Stimulated activated CD8-positive, alpha-beta memory T cell treated with anti-CD3 and anti-CD28 coated beads, Interleukin-7, amount 100 ng/mL, for 4 hours (primary cell): Measurements from ENCODE around the gene FNDC3B.
"Not testable (repeated sequence)": the region's sequence is repeated elsewhere in the genome, so short reads cannot be mapped to it uniquely, and the experiment has no call there.

ENCODE experiments used
- DNase-seq, 2 donors: peaks; one replicate each; pipeline ENCODE4 v3.0.0-alpha.2; 2020; ENCODE audit warnings: low read depth in 2 of 2

The FNDC3B gene

DNA sequence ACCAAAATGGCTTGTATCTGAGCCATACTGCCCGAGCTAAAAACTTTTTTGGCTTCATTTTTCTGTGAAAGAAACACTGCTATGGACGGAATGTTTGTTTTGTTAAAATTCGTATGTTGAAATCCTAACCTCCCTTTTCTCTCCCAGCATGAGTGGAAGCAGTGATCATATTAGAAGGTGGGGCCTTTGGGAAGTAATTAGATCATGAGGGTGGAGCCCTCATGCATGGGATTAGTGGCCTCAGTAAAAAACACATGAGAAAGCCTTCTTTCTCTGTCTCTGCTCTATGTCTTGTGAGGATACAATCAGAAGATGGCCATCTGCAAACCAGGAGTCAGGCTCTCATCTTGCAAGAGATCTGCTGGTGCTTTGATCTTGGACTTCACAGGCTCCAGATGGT, 7.4 kb upstream of the FNDC3B start:
- no peak for DNase-seq

DNA sequence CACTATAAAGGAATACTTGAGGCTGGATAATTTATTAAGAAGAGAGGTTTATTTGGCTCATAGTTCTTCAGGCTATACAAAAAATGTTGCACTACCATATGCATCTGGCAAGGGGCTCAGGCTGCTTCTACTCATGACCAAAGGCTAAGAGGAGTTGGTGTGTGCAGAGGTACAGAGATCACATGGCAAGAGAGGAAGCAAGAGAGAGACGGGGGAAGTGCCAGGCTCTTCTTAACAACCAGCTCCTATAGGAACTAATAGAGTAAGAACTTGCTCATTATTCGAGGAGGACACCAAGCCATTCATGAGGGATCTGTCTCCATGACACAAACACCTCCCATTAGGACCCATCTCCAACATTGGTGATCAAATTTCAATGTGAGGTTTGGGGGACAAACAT, 6.0 kb upstream of the FNDC3B start:
- DNase-seq: no peak

- no peak for DNase-seq
These were observed 4.3 kb upstream of the FNDC3B start for GRCh38 chr3:172034786-172035685.

DNA sequence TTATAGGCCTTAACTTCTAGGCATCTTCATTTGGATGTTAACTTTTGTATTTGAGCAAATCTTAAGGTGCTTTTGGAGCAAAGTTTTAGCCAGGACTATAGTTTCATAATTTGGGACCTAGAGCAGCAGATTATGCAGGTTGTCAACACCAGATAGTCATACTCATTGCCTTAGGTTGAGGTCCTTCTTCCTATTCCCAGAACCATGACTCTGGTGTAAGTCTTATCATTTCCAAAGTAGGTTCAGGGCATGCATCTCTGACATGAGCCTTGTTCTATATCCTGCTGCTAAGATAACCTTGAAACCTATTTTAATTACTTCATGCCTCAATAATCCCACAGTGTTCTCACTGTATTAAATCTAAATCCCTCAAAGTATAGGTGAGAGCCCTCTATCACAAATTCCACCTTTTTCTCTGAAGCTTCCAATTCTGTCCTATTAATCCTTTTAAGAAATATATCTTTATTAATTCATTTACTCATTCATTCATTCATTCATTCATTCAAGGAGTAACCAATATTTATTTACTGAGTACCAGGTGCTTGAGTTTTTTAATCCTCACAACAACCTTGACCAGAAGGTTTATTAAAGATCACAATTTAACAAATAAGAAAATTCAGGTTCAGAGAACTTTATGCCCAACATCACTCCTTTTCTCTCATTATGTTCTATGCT, 2.7 kb upstream of the FNDC3B start:
- DNase-seq: no peak

- DNase-seq: no peak
These were observed 461 bp upstream of the FNDC3B start for GRCh38 chr3:172038798-172039435.

GRCh38 chr3:172040078-172040980, 951 bp downstream of the FNDC3B start:
- DNase-seq: peak in 1 of 2 donors; percentile 43

DNA sequence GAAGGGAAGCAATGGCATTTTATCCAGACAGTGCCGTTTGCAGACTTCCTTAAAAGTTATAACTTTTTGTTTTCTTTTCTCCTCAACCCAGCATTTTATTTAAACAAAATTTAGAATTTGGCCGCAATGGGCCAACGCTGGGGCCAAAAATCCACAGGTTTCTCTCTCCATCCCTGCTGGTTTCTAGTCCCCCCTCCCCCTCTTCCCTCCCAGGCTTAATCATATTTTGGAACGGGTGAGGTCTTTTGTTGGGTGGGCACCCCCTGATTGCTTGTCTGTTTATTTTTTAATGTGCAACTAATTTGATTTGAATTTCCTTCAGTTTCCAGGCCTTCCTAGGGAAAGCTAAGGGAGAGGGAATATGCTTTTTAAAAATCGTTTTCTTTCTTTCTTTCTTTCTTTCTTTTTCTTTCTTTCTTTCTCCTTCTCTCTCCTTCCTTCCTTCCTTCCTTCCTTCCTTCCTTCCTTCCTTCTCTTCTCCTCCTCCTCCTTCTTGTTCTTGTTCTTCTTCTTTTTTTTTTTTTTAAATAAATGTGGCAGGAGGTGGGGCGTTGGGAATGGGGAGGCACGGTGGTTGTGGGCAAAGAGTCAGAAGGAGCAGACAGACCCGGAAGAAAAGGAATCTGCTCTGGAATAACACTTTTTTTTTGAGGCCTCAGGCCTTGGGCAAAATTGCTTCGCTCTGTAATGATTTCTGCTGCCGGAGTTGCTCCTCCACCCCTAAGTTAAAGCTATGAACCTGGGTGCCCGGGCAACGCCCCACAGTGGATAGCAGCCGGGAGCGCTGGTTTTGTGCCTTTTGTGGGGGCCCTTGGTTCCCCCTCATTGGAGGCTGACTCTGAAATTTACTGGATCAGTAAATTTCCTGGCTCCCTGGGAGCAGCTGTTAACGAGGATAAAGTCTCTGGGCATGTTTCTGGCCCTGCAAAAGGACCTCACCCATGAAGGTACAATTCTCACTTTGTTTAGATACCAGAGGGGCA, 1.9 kb downstream of the FNDC3B start:
- no peak for DNase-seq

- DNase-seq: no peak
These were observed 2.8 kb downstream of the FNDC3B start for GRCh38 chr3:172042136-172042662.

- DNase-seq: not testable (repeated sequence)
These were observed 3.3 kb downstream of the FNDC3B start for GRCh38 chr3:172042663-172043179.

DNA sequence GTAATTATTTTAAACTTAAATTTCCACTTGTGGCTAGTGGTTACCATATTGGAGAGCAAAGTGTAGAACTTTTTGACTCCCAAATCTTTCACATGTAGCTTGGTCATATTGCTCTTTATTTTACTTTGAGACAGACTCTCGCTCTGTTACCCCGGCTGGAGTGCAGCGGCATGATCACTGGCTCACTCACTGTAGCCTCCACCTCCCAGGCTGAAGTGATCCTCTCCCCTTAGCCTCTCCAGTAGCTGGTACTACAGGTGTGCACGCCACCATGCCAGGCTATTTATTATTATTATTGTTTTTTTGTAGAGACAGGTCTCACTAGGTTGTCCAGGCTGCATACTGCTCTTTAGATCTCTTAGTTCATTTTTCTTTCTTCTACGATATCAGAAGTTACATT, 3.9 kb downstream of the FNDC3B start:
- DNase-seq: no peak

- no peak for DNase-seq
These were observed 4.4 kb downstream of the FNDC3B start for GRCh38 chr3:172043766-172044165.

DNA sequence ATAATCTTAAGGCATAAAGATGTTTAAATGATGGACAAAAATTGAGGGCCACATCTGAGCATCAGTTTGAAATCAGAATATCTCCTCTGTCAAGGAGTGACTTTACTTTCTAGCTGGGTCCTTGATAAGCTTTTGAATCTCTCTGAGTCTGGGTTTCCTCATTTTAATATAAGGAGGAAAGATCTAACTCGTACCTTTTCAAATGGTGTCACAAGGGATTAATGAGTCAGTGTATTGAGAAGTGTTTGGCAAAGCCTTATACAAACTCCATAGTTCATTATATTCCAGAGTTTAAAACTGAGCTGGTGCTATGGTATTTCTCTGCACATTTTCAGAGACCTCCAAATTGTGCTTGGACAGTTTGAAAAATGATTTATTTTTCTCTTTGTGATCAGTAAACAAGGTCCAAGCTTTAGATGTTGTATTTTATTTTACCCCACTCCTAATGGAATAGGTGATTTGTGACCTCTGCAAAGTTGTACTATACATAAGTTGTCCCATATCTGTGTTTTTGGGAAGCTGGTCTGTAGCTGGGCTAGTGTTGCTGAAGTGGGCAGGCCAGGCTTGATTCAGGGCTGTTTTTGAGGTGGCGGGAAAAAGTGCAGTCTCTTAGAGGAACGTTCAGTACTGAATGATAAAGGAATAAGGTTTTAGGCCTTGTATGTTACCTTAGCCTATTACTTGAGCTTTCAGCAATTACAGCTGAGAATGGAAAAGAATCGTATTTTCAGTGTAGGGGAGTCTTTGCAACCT, 5.6 kb downstream of the FNDC3B start:
- DNase-seq: no peak

GRCh38 chr3:172046268-172046915, 7.0 kb downstream of the FNDC3B start:
- no peak for DNase-seq

DNA sequence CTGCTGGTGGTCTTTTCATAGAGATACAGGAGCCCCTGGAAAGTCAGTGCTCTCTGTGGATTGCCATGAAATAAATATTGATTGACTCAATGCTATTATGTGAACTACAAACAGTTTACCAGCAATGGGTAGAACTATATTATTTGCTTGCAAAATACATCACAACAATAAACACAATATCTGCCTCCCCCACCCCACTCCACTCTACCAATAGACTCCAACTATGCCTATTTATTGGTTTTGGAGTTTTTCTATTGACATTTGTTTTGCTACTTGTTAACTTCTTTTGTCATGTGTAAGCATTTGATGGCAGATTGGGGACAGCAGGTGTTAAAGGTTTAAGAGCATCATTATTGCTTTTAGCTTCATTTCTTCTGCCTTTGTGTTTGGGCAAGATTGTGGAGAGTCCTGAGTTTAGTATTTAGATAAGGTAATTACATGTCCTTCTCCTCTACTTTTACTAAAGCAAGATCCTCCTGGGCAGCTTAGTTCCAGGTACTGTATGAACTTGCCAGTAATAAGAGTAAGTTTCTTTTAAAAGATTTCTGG, 8.3 kb downstream of the FNDC3B start:
- no peak for DNase-seq

- no peak for DNase-seq
These were observed 9.2 kb downstream of the FNDC3B start for GRCh38 chr3:172048599-172048998.

- no peak for DNase-seq
These were observed 12.1 kb downstream of the FNDC3B start for GRCh38 chr3:172051310-172051956.

GRCh38 chr3:172051957-172052354, 12.6 kb downstream of the FNDC3B start:
- no peak for DNase-seq

- DNase-seq: no peak
These were observed 13.0 kb downstream of the FNDC3B start for GRCh38 chr3:172052405-172052804.
